Ovary (tissue), 3 donors: ENCODE results near the gene ODF2L.

Source experiments
- CTCF ChIP-seq, 3 donors: fragments of 450-650 bp in 2 of 3; fragments of 200-600 bp in 1 of 3; IDR thresholded peaks; one replicate each; pipeline versions ENCODE4 v1.5.1 to v1.8.0; 2016 to 2022; ENCODE audit warnings: antibody characterized with exemption in 3 of 3, mild to moderate bottlenecking in 1 of 3
- POLR2A ChIP-seq: fragments of 450-650 bp; IDR thresholded peaks from one replicate; pipeline ENCODE4 v1.6.1; 2017; ENCODE audit warnings: antibody characterized with exemption, mild to moderate bottlenecking, moderate library complexity
- donor health status: DM: no; HTN: no; CAD: no.

GRCh38 chr1:86382878-86383277, 13.2 kb downstream of the ODF2L start:
- TF ChIP-seq CTCF (IDR thresholded peaks at IDR 0.05), result no peak
- no peak for TF ChIP-seq POLR2A
